Liver (tissue), 3 donors: ENCODE measurements around the gene HMGA1.

Experiments used
- EGR1 ChIP-seq, 2 donors: IDR thresholded peaks; 2 replicates each; pipeline ENCODE4 v1.6.1; 2016 to 2018; ENCODE audit warnings: antibody characterized with exemption in 2 of 2, low read depth in 2 of 2
- RXRA ChIP-seq, 2 donors: IDR thresholded peaks; 2 replicates each; pipeline ENCODE4 v1.6.1; 2017 to 2018; ENCODE audit warnings: antibody characterized with exemption in 2 of 2, mild to moderate bottlenecking in 1 of 2
- SP1 ChIP-seq: IDR thresholded peaks from 2 replicates; pipeline ENCODE4 v1.6.1; 2018; ENCODE audit warnings: antibody characterized with exemption, mild to moderate bottlenecking
- TF ChIP-seq, protein P1 (sequence below): fragments of 150-350 bp; IDR thresholded peaks from 2 replicates; pipeline ENCODE4 v1.5.1; 2017; ENCODE audit warnings: improper control_type of control experiment, low read depth, low read length; ENCODE audit not compliant: missing input control
- TF ChIP-seq, protein P2 (sequence below): IDR thresholded peaks from 2 replicates; pipeline ENCODE4 v1.6.1; 2016; ENCODE audit warnings: antibody characterized with exemption
- TF ChIP-seq, protein P3 (sequence below): IDR thresholded peaks from 2 replicates; pipeline ENCODE4 v1.6.1; 2016; ENCODE audit warnings: antibody characterized with exemption, mild to moderate bottlenecking
- donor health status: healthy.
- donor health status: healthy.

DNA sequence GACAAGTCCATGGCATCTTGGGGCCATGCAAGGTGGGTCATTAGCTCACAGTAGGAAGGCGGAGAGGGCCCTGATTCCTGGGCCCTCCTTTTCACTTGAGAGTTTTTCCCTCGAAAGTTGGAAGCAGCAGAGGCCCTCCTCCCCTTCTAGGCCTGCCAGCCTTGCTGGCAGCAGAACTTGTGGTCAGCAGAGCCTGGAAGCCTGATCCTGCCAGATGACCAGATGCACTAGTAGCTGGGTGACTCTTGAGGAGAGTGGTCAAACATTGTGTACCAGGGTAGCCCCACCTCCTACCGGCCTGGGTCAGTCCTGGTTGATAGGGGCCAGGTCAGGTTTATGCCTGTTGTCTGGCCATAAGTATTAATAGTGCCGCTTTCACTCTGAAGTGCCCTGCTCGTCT, 3.8 kb upstream of the HMGA1 start:
- TF ChIP-seq RXRA (IDR thresholded peaks at IDR 0.05) (no peak), SP1 (no peak), EGR1 (IDR thresholded peaks at IDR 0.05; ENCODE audit: low read depth in 2 of 2) (no peak)
- TF ChIP-seq, protein P1, sequence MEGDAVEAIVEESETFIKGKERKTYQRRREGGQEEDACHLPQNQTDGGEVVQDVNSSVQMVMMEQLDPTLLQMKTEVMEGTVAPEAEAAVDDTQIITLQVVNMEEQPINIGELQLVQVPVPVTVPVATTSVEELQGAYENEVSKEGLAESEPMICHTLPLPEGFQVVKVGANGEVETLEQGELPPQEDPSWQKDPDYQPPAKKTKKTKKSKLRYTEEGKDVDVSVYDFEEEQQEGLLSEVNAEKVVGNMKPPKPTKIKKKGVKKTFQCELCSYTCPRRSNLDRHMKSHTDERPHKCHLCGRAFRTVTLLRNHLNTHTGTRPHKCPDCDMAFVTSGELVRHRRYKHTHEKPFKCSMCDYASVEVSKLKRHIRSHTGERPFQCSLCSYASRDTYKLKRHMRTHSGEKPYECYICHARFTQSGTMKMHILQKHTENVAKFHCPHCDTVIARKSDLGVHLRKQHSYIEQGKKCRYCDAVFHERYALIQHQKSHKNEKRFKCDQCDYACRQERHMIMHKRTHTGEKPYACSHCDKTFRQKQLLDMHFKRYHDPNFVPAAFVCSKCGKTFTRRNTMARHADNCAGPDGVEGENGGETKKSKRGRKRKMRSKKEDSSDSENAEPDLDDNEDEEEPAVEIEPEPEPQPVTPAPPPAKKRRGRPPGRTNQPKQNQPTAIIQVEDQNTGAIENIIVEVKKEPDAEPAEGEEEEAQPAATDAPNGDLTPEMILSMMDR = no peak
- TF ChIP-seq, protein P2, sequence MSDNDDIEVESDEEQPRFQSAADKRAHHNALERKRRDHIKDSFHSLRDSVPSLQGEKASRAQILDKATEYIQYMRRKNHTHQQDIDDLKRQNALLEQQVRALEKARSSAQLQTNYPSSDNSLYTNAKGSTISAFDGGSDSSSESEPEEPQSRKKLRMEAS = no peak
- TF ChIP-seq, protein P3, sequence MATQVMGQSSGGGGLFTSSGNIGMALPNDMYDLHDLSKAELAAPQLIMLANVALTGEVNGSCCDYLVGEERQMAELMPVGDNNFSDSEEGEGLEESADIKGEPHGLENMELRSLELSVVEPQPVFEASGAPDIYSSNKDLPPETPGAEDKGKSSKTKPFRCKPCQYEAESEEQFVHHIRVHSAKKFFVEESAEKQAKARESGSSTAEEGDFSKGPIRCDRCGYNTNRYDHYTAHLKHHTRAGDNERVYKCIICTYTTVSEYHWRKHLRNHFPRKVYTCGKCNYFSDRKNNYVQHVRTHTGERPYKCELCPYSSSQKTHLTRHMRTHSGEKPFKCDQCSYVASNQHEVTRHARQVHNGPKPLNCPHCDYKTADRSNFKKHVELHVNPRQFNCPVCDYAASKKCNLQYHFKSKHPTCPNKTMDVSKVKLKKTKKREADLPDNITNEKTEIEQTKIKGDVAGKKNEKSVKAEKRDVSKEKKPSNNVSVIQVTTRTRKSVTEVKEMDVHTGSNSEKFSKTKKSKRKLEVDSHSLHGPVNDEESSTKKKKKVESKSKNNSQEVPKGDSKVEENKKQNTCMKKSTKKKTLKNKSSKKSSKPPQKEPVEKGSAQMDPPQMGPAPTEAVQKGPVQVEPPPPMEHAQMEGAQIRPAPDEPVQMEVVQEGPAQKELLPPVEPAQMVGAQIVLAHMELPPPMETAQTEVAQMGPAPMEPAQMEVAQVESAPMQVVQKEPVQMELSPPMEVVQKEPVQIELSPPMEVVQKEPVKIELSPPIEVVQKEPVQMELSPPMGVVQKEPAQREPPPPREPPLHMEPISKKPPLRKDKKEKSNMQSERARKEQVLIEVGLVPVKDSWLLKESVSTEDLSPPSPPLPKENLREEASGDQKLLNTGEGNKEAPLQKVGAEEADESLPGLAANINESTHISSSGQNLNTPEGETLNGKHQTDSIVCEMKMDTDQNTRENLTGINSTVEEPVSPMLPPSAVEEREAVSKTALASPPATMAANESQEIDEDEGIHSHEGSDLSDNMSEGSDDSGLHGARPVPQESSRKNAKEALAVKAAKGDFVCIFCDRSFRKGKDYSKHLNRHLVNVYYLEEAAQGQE = no peak
